GM19397 (cell line): ENCODE results near the gene LOX.
"Not testable (repeated sequence)": the region's sequence is repeated elsewhere in the genome, so short reads cannot be mapped to it uniquely, and the experiment has no call there.

ENCODE experiments used
- ATAC-seq: cut with Tn5 transposase; IDR thresholded peaks from one replicate; pipeline ENCODE4 v1.9.1; 2021; ENCODE audit warnings: mild to moderate bottlenecking, moderate library complexity; ENCODE audit not compliant: unreplicated experiment

Gene LOX

DNA sequence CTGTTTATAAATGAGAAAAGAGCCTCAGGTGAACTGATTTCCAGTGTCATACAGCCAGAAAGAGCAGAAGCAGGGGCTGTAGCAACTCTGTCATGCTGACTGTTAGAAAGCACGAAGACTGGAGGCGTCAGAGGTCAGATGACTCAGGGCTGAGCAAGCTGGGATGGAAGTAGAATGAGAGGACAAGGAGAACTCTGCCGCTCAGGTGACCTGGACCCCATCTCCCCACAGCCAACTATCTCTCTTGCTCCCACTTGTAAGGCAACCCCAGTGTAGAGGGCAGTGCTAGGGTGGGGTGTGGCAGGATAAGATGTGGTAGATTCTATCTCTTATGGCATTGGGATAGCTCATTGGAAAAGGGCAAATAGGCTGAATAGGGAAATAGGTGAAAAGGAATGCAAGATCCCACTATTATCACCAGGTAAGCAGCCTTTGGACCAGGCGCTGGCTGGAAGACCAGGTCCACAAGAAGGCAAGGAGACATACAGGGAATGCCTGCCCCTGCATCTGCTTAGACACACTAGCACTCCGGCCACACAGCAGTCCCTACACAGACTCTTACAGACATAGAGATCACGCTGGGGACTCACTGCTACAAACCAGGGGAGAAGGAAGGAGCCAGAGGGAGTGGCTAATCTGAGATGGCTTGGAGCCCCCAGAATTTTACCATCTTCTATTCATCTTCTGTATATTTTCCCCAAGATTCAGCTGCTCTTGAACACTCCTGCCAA, 21.2 kb upstream of the LOX start:
- no peak for ATAC-seq

DNA sequence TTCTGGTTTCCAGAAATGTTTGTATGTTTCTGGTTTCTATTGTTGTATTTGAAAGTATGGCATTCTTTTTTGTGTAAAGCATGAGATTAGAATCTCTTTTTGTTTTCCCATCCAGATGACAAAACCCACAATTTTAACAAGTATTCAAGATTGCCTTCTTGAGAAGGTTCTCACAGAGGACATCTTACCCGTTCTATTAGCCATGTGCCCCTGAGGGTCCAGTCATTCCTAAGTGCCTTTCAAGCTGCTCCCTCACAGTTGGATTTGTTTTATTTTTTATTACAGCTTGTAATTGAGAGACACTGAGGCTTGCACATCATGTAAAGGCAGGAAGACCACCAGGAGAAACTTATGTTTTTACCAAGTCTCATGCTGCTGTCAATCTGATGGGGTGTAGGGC, 19.3 kb upstream of the LOX start:
- ATAC-seq: no peak

DNA sequence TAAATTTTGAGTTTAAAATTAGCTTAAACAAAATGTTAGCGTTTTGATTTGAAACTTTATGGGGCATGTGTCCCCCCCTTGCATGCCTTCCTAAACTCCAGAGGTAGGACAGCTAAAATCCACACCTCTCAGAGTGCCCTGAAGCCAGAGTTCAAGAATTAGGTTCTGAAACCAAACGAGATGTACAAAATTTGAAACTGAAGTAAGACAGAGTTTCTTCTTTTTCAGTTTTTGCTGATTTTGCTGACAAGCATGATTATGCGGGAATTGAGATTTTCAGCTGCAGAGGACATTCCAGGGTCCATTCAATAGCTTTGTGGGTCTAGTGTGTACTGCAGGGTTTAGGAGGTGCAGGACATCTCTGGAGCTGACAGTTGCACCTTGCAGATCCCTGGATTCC, 17.1 kb upstream of the LOX start:
- no peak for ATAC-seq

DNA sequence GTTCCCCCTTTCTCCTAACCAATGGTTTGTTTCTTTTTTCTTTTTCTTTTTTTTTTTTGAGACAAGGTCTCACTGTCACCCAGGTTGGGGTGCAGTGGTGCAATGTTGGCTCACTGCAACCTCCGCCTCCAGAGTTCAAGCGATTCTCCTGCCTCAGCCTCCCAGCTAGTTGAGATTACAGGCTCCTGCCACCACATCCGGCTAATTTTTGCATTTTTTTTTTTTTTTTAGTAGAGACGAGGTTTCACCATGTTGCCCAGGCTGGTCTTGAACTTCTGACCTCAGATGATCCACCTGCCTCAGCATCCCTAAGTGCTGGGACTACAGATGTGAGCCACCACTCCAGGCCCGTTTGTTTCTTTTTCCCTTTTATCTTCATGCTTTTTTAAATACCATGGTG, 16.2 kb upstream of the LOX start:
- ATAC-seq: not testable (repeated sequence)

DNA sequence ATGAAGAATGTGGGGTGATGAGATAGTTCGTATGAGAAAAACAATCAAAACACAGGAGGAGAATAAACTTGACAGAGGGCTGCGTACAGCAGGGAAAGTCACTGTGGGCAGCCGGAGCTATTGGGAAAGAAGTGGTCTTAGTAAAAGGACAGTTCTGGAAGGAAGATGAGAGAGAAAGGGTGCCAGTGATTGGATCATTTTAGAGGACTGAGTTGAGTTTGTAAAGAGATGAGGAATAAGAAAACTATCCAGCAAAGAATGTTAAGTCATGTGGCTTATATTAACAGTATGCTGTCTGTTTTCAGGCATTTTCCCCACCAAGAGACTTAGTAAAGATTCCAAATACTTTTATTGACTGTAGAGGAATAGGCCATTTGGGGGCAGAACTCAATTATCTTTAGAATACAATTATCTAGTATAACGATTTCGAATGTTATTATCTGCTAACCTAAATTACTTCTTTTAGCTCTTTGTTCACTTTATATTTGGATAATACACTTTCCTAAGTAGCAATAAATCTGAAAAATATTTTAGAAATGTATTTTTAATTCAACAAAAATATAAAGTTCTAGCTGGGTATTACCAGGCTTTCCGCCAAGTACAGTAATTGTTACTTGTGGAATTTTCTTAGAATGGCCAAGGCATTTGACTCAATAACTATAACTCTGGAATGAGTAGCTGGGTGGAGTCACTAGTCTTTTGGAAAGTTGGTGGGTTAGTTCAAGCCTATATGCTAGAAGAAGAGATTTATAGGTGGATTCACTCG, 15.5 kb upstream of the LOX start:
- ATAC-seq: no peak

DNA sequence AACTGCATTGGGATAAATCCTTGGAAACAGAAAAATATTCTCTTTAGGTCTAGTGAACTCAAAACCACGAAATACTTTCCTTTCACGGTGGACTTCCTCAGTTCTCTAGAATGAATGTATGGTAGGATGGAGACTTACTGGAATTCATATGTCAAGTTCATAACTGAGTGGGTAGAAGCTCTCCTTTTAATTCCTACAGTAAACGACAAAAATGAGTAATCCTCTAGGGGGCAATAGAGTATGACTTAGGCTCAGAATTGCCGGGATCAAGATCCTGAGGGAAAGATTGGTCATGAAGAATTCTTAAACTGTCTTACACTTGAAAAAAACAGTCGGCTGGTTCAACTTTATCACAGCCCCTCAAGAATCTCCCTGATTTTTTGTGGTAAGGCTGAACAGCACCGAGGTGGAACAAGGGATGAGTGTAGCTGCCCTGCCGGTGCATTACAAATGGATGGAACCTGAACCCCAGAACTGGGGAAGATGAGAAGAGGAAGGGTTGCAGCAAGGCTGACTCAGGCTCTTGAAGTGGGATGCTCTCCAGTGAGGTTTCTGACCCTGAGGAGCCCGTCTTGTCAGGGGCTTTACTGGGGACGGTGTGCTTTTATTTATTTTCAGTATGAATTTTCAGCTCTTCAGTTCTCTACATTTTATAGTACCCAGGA, 14.0 kb upstream of the LOX start:
- no peak for ATAC-seq

DNA sequence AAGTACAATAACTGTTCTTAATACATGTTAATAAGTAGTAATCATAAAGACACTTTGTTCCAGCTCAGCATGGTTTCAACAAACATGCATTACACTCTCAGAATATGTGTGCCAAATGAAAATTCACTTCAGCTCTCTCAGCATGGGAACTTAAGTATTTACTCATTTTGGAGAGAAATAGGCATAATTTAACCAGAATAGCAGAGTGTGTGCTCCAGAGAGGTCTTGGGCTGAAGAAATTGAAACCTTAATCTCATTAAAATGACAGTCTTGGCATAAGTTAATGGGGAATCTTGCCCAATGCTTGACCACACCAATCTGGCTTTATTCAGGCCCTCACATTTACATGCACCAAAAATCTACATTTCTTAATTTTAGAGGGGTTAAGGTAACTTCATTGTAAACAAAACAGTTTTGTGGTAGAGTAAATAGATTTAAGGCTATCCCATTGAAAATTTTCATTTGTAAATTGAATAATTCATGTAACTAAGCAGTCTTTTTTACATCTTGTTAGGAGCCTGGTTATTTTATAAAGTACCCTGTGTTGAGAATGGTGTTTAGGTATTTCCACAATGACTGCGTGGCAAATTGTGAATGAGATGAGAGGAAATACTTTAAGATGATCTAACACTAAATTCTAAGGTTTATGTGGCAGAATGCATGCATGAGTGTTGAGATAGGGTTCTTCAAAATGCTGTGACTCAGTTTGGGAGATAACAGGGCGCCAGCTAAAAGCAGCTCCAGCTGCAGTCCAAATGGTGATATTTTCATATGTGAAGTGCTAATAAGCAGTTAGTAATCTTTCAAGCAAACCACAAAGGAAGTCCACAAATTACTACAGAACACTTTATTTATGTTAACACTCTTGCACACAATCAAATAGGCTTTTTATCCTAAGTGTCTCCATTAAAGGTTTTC, 11.3 kb upstream of the LOX start:
- no peak for ATAC-seq

DNA sequence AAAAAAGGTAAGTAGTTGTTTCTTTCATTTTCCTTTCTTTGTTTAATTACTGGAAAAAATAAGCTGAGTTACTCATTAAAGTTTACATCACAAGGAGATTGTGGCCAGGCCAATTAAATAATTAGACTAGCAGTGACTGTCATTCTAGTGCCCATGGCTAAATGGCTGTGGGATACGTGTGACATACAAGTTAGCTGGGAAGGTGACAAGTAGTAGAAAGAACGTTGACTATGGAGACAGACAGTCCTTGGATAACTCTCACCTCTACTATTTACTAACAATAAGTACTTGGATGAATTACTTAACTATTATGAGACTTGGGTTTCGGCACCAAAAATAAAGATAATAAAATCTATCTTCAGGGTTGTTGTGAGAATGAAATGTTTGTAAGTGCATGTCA, 7.0 kb upstream of the LOX start:
- no peak for ATAC-seq

DNA sequence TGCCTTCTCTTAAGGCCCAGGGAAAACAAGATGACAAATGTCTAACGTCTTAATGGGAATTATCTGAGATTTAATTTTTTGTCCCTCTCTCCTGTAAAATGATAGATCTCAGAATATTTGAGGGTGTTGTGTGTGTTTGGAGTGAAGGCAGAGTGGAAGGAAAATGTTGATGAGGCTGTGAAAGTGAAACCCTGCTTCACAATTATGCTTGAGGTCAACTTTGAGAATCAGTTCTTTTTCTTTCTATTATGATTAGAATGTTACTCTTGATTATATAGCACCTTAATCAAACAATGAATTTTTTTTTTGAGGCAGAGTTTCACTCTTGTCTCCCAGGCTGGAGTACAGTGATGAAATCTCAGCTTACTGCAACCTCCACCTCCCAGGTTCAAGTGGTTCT, 5.5 kb upstream of the LOX start:
- no peak for ATAC-seq

DNA sequence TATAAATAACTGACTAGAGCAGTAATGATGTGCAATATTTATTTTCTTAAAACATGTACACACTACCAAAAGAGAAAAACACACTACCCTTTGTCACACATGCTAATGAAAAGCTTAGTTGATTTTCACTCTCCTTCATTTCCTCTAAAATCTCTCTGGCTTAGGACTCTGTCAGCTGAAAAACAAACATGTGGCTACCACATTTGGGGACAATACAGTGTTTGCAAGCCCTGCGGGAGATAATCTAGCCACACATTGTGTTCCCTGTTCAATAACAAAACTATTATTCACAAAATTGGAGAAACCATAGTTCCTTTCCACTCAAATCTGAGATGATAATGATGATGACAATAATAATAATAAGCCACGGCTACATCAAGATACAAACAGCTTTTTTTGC, 3.5 kb upstream of the LOX start:
- ATAC-seq: no peak

DNA sequence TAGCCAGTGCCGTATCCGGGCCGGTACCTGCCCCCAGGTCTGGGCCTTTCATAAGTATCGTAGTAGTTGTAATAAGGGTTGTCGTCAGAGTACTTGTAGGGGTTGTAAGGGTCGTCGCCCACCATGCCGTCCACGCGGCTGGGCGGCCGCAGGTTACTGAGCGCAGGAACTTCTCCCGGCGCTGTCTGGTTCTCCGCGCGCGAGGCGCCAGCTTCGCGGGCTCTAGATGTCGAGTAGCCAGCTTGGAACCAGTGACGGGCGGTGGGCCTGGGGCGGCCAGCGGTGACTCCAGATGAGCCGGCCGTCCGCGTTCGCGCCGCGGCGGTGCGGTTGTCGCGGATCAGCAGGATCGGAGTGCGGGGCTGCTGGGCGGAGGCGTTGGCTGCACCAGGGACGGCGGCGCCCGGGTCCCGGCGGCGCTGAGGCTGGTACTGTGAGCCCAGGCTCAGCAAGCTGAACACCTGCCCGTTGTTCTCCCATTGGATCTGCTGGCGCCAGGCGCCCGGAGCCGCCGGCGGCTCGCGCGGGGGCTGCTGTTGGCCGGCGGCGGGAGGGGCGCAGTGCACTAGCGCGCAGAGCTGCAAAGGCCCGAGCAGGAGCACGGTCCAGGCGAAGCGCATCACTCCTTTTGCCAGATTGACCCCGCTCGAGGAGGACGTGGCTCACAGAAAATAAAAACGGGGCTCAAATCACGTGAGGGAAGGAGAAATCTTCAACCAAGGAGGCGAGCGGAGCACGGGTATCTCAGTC, 518 bp downstream of the LOX start:
- ATAC-seq: no peak

DNA sequence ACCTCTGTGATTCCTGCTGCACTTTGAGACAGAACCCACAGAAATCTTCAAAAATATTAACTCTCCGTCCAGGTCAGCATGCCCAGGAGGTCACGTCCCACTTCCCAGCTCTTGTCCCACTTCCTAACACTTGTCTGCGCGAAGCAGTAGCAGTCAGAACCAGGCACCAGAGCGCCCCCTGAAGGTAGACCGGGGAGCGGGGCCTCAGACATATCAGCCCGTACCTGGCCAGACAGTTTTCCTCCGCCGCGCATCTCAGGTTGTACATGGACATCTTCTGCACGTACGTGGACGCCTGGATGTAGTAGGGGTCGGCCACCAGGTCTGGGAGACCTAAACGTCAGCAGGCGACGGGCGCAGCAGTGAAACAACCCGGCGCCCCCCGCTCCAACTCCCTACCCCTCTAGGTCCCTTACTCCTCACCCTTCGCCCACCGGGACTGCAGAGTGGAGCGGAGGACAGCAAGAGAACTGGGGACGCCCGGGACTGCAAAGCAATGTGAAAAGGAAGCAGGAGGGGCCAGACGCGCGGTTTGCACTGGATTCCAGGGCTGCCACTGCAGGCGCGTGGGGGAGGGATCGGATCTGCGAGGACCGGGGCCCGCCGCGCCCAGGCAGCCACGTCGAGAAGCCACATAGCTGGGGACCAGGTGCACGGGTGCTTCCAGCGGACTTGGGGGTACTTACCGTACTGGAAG, 1.2 kb downstream of the LOX start:
- ATAC-seq: no peak

DNA sequence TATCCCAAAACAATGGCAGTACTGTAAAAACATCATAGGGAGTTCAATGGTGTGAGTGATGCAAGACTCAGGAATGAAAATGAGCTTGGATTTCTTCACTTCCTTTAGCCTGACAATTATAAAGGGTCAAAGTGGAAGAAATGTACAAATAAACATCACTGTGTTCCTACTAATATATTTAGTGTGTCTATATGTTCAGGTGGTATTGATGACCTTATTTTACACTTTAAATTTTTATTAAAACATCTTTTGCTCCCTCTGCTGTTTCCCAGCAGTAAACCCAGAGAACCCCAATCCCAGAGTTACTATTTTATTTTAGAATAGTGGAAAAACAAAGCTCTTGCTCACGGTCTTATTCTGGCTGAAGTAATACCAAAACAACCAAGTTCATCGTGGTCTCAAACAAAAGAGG, 2.0 kb downstream of the LOX start:
- ATAC-seq: no peak

DNA sequence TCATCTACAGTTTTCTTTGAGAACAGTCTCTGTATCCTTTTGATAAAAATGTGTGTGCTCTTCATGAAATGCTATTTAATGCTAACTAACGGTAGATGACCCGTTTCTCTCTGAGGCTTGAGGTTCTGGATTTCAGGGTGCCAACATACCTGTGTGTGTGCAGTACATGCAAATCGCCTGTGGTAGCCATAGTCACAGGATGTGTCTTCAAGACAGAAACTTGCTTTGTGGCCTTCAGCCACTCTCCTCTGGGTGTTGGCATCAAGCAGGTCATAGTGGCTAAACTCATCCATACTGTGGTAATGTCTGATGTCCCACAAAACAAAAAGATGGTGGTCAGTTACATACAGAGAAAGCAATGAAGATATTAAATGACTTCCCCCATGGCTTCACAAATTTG, 4.2 kb downstream of the LOX start:
- ATAC-seq: no peak

DNA sequence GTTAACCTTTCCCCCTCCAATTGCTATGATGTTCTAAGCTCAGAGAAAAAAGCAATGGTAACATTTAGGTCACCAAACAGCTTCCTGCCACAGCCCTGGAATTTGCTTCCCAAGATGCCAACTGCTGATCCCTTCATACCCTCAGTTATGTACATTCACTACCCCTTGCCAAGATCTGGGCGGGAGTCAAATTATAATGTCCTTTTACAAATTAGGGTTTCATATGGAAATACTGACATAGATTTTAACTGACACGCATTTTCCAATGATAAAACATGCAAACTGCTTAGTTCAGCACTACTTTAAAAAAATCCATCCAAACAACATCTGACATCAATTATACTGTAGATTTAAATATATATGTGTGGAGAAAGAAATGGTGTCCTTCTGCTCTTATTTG, 5.0 kb downstream of the LOX start:
- no peak for ATAC-seq

DNA sequence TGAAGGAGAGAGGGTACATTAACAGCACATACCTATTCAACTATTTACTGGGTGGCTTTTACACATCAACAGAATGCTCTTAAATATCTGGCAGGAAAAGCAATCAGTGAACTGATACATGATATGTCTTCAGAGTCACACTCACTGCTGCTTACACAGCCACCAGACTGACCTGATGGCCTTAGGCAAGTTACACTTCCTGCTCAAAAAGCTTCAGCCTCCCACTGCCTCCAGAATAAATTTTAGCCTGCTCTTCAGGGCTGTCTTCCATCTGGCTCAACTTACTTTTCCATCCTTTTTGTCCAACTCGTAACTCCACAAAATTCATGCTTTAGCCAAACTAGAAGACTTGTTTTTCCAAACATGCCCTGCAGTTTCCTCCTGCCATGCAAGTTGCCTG, 10.7 kb downstream of the LOX start:
- no peak for ATAC-seq

DNA sequence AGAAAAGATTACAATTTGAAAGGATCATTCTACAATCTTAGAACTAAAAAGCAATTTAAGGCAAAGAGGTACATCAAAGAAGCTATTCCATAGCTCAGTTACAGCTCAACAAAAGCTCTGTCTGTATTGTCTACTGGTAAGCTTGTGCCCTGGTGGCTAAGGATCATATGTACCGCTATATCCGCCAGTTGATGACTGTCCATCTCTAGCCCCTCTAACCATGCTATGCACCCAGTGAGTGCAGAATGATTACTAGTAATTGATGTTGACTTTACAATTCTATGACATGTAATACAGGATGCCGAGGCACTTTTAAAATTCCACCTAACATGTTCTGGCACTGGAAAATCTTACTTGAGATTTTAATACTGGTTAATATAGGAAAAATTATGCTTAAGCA, 13.1 kb downstream of the LOX start:
- ATAC-seq: no peak

DNA sequence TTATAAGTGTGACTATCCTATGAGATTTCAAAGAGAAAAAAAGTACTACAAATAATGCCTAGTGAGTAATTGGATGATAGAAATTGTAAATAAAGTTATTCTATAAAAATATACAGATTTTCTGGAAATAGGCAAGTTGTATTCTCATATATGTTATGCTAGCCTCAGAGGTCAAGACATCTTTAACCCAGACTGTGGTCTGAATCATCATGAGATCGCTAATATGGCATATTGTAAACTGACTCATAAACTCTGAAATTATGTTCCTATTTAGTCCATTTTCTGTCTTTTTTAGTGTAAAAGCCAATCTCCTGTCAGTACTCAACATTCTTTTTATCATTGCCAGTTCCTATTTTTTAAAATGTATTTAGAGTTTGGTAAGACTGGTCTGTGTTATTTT, 14.2 kb downstream of the LOX start:
- ATAC-seq: no peak

DNA sequence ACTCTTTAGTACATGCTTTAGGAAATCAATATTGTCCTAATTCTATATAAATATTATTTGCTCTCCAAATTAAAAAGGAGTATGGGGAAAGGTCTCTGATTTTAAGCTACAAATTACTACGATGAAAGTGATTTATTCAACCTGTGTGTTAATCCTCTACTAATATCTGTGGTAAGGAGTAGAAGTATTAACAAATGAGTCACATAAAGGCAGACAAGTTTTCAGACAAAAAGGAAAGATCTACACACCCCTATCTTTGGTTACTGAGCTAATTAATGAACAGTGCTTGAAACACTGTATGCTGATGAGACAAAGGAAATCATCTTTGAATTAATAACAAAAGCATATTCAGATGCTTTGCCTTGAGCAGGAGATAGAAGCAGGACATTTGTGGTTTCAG, 15.9 kb downstream of the LOX start:
- no peak for ATAC-seq

DNA sequence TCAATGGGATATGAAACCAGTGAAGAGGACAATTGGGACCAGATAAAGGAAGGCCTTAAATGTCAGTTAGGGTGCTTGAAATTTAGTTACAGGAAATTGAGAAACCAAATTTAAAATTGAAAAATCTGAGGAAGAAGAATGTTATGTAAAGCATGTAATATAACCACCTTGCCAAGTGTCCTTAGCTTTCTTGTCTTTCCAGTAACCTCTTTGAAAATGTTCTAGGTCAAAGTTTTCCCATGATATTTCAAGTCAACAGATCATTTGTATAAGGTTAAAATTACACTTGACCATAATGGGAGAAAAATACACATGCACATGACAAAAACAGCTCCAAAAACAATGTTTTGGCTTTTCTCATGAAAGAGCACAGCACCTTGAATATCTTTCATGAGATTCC, 21.1 kb downstream of the LOX start:
- ATAC-seq: no peak
